ENCODE data around the gene ISCU. TPM values are rescaled to one million over a fixed set of nuclear protein-coding genes. Genes with fewer than 3 reads are reported as not detected.
A peak's percentile ranks its signal among the peaks of the same experiment; 100 is the strongest.

Gene ISCU
- polyA plus RNA-seq, 1 of the 3 experiments (the other 2 are of a cell fraction) = 165 TPM

DNA sequence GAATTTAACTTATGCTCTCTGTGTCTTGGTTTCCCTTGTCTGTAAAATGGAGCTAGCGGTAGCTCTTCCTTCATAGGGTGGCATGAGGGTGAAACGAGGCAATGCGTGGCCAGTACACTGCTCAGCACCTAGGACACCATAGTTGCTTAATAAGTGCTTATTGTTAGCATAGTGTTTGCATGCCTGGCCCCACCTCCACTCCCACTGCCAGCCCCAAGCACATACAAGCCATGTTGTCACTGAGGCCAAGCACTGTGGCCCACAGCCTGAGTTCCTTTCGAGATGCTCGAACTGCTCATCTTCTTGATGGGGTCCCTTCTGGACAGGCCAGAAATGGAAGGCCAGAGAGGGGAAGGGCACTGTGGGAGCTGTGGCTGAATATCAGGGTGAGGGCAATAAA is 46.5 kb upstream of the ISCU start:
- H3K9me3 ChIP-seq = no peaks in the 10 kb centered on the region
- no peaks in the 10 kb centered on the region for H3K27me3 ChIP-seq (ENCODE audit: insufficient read depth)
- POLR2A ChIA-PET = interaction anchor here (0.9 kb wide), 1 partner anchor 45 kb away, joined by 3 read pairs; the partner anchor contains the start of gene SART3
- peaks cover 15% of the 10 kb centered on the region for H3K79me2 ChIP-seq (ENCODE audit: insufficient read depth)
- 63% methylated on average over 5 of the region's 5 CpGs for WGBS (ENCODE audit: low lambda C conversion rate)
- peak overlapping the region; percentile 79 for H3K9ac ChIP-seq
- H3K9me2 ChIP-seq = no peaks in the 10 kb centered on the region
- H3K27ac ChIP-seq (ENCODE audit: low read depth in 2 of 2, low read length in 1 of 2) = 0 out of 4 replicates have a peak overlapping the region, but pooled peaks of 1 of the 2 experiments have one; percentile 40
- H3K36me3 ChIP-seq (replicated peaks in 1 of 2; ENCODE audit: control insufficient read depth in 1 of 2, insufficient read depth in 2 of 2, low read length in 1 of 2) = peaks cover 16 to 37% of the 10 kb centered on the region in 2 experiments
- CTCF ChIA-PET = interaction anchor here (0.9 to 7.4 kb wide), 3 partner anchors 28 to 597 kb away, joined by 3 to 106 read pairs (median 4); no protein-coding TSS in a partner anchor
- peak overlapping the region; percentile 96 for H3K4me2 ChIP-seq
- H3F3A ChIP-seq (replicated peaks; ENCODE audit: insufficient read depth) = peaks cover 8% of the 10 kb centered on the region
- H3K4me3 ChIP-seq (ENCODE audit: low read depth in 2 of 2, low read length in 1 of 2) = peak overlapping the region; percentile 68 to 92
- TF ChIP-seq YY1 (IDR thresholded peaks at IDR 0.05; ENCODE audit: low read depth) (no peak), NFIC (IDR thresholded peaks at IDR 0.05; ENCODE audit: borderline replicate concordance) (no peak), SMC3 (IDR thresholded peaks at IDR 0.05; ENCODE audit: low read depth, low read length) (no peak), NRF1 (IDR thresholded peaks at IDR 0.05; ENCODE audit: low read depth, low read length) (no peak)
- H4K20me1 ChIP-seq (ENCODE audit: insufficient read depth) = 0 out of 2 replicates have a peak, but pooled peaks cover 5% of the 10 kb centered on the region
- H2AFZ ChIP-seq (ENCODE audit: low read depth) = no peak overlapping the region; the same call in 1 of the 2 replicates
- H3K4me1 ChIP-seq (ENCODE audit: control insufficient read depth in 1 of 2, insufficient read depth in 2 of 2, low read depth in 1 of 2, low read length in 1 of 2) = peaks cover 5 to 17% of the 10 kb centered on the region in 2 experiments; a peak in 1 of 4 replicates
- no peak for DNase-seq

DNA sequence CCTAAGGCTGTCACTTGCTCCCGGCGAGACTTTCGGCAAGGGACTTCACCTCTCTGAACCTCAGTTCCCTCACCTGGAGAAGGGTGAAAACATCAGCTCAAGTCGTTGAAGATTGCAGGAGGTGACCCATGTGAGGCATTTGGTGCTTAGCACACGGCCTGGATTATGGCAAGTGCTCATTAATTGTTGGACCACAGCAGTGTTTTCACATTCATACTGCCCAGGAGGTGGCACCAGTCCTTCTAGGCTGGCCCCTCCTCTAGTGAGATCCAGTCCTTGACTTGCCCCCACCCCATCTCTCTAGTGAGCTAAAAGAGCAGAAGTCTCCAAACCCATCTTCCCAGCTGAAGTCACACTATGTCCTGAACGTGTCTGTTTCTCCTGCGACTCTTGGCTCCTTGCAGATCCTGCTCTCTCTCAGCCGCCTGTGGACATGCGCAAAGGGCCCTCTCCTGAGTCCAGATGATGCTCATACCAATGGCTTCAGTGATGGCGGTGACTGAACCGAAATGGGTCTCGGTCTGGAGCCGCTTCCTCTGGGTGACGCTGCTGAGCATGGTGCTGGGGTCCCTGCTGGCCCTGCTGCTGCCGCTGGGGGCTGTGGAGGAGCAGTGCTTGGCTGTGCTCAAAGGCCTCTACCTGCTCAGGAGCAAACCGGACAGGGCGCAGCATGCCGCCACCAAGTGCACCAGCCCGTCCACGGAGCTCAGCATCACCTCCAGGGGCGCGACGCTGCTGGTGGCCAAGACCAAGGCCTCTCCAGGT is 45.7 kb upstream of the ISCU start:
- Histone ChIP-seq H3K9me3 (no peaks in the 10 kb centered on the region), H3K9ac (no peak overlapping the region; the same call in 1 of the 2 replicates), H3K36me3 (replicated peaks in 1 of 2; ENCODE audit: control insufficient read depth in 1 of 2, insufficient read depth in 2 of 2, low read length in 1 of 2) (peaks cover 17 to 44% of the 10 kb centered on the region in 2 experiments), H3F3A (replicated peaks; ENCODE audit: insufficient read depth) (peaks cover 10% of the 10 kb centered on the region), H2AFZ (ENCODE audit: low read depth) (no peak overlapping the region), H3K9me2 (no peaks in the 10 kb centered on the region), H3K4me1 (ENCODE audit: control insufficient read depth in 1 of 2, insufficient read depth in 2 of 2, low read depth in 1 of 2, low read length in 1 of 2) (peaks cover 5 to 17% of the 10 kb centered on the region in 2 experiments; a peak in 1 of 4 replicates), H3K27ac (ENCODE audit: low read depth in 2 of 2, low read length in 1 of 2) (no peak overlapping the region; a peak in 1 of 4 replicates), H4K20me1 (ENCODE audit: insufficient read depth) (0 out of 2 replicates have a peak, but pooled peaks cover 5% of the 10 kb centered on the region), H3K79me2 (ENCODE audit: insufficient read depth) (peaks cover 18% of the 10 kb centered on the region), H3K27me3 (ENCODE audit: insufficient read depth) (no peaks in the 10 kb centered on the region), H3K4me3 (ENCODE audit: low read depth in 2 of 2, low read length in 1 of 2) (peak overlapping the region in 1 of 2 experiments; percentile 92; a peak in 1 of 4 replicates), H3K4me2 (peak overlapping the region; percentile 96)
- DNase-seq = no peak
- ChIA-PET POLR2A (no interaction called here), CTCF (interaction anchor here (0.8 to 7.4 kb wide), 4 partner anchors 10 to 598 kb away, joined by 3 to 106 read pairs (median 4); no protein-coding TSS in a partner anchor)
- 85% methylated on average over 13 of the region's 23 CpGs for WGBS (ENCODE audit: low lambda C conversion rate)
- TF ChIP-seq CHD2 (IDR thresholded peaks at IDR 0.05; ENCODE audit: low read length, partially characterized antibody) (no peak), ELF1 (IDR thresholded peaks at IDR 0.05) (no peak)
- TF ChIP-seq, protein P1, sequence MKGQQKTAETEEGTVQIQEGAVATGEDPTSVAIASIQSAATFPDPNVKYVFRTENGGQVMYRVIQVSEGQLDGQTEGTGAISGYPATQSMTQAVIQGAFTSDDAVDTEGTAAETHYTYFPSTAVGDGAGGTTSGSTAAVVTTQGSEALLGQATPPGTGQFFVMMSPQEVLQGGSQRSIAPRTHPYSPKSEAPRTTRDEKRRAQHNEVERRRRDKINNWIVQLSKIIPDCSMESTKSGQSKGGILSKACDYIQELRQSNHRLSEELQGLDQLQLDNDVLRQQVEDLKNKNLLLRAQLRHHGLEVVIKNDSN (IDR thresholded peaks at IDR 0.05; ENCODE audit: borderline replicate concordance, low read depth) = no peak
- TF ChIP-seq, protein P2, sequence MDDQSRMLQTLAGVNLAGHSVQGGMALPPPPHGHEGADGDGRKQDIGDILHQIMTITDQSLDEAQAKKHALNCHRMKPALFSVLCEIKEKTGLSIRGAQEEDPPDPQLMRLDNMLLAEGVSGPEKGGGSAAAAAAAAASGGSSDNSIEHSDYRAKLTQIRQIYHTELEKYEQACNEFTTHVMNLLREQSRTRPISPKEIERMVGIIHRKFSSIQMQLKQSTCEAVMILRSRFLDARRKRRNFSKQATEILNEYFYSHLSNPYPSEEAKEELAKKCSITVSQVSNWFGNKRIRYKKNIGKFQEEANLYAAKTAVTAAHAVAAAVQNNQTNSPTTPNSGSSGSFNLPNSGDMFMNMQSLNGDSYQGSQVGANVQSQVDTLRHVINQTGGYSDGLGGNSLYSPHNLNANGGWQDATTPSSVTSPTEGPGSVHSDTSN (IDR thresholded peaks at IDR 0.05) = no peak
- TF ChIP-seq, protein P3, sequence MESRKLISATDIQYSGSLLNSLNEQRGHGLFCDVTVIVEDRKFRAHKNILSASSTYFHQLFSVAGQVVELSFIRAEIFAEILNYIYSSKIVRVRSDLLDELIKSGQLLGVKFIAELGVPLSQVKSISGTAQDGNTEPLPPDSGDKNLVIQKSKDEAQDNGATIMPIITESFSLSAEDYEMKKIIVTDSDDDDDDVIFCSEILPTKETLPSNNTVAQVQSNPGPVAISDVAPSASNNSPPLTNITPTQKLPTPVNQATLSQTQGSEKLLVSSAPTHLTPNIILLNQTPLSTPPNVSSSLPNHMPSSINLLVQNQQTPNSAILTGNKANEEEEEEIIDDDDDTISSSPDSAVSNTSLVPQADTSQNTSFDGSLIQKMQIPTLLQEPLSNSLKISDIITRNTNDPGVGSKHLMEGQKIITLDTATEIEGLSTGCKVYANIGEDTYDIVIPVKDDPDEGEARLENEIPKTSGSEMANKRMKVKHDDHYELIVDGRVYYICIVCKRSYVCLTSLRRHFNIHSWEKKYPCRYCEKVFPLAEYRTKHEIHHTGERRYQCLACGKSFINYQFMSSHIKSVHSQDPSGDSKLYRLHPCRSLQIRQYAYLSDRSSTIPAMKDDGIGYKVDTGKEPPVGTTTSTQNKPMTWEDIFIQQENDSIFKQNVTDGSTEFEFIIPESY (IDR thresholded peaks at IDR 0.05; ENCODE audit: borderline replicate concordance, low read depth) = no peak

All from SK-N-SH (cell line).